NAMALWA (cell line): ENCODE results near the gene SPTLC3.

ENCODE experiments used
- DNase-seq: peaks from one replicate; pipeline ENCODE4 v3.0.0-alpha.2; 2015; ENCODE audit warnings: low spot score

Gene SPTLC3

GRCh38 chr20:13098720-13099355, 90.1 kb downstream of the SPTLC3 start:
- no peak for DNase-seq

DNA sequence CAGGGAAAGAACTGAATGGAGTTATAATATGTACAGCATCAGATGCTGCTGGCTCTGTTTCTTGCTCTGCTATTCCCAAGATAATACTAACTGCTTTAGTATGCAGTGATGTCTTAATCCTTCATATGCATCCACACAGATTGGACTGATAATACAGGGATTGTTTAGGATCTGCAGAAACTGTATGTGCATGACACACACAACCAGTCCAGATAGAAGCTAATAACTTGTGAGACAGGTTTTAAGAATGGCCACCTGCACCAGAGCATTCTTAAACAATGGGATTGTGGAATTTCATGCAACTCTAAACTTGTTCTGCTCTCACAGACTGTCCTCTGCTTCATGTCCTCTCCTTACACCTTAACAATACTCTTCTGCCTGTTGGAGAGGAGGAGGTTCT, 90.9 kb downstream of the SPTLC3 start:
- DNase-seq = no peak

- DNase-seq = no peak
Observed at GRCh38 chr20:13101276-13101675, 92.5 kb downstream of the SPTLC3 start.

DNA sequence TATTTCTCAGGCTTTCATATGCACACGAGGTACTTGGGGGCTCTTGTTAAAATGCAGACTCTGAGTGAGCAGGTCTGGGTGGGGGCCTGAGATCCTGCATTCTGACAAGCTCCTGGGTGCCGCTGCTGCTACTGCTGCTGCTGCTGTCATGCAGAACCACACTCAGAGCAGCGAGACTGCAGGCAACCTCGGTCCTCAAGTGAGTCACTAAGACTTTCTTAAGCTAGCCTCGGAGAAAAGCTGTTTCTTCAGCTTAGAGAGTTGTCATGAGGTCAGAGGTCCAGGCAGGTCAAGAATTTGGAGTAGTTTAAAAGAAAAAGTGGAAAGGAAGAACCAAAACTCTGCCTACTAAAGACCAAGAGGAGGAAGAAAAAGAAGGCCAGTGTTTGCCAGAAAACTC, 92.9 kb downstream of the SPTLC3 start:
- no peak for DNase-seq

GRCh38 chr20:13102237-13102636, 93.5 kb downstream of the SPTLC3 start:
- DNase-seq = no peak

DNA sequence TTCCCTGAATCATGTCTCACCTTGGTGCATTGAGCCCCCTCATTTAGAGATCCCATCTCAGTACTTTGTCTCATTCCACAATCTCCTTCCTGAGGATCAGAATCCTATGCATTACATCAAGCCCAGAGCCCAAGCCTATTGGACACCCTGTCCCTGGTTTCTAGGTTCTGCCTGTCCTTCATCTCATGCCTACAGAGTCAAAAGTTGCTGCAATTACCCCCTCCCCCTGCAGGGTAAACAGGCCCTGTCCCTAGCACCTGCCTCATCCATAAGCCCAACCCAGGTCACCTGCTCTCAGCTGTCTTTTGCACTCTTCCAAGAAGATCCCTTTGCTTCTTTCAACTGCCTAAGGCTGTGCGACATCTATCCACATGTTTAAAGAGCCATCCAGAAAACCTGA, 93.9 kb downstream of the SPTLC3 start:
- no peak for DNase-seq

- no peak for DNase-seq
Observed at GRCh38 chr20:13105039-13105438, 96.3 kb downstream of the SPTLC3 start.

DNA sequence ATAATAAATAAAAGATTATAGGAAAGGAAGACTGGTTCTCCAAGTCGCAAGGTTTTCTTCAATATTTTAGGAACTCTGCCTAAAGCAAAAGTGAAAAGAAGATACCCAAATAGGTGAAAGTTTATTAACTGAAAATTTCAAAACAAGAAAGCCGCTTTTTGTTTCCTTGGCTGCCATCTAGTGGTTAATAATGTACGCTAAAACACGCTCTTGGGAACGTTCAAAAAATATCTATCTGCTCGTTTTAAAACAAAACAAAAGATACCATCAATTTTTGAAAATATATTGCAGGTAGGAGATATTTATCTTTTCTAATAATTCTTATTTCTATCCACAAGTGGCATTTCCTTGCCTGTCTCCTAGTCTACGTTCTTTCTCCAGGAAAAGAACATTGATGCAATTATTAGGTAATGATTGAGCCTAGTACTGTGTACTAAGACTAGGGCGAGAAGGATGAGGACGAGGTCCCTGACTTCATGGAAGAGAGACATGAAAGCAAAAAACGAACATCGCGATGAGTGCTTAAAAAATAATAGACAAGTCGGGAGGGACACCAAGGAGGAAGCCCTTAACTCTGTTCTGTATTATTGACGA, 97.2 kb downstream of the SPTLC3 start:
- peak; percentile 55 for DNase-seq

GRCh38 chr20:13109658-13110057, 100.9 kb downstream of the SPTLC3 start:
- DNase-seq = no peak

- no peak for DNase-seq
Observed at GRCh38 chr20:13110796-13111195, 102.0 kb downstream of the SPTLC3 start.

GRCh38 chr20:13111249-13111911, 102.6 kb downstream of the SPTLC3 start:
- DNase-seq = no peak

GRCh38 chr20:13113731-13114130, 105.0 kb downstream of the SPTLC3 start:
- no peak for DNase-seq

- DNase-seq = no peak
Observed at GRCh38 chr20:13117200-13117599, 108.4 kb downstream of the SPTLC3 start.

DNA sequence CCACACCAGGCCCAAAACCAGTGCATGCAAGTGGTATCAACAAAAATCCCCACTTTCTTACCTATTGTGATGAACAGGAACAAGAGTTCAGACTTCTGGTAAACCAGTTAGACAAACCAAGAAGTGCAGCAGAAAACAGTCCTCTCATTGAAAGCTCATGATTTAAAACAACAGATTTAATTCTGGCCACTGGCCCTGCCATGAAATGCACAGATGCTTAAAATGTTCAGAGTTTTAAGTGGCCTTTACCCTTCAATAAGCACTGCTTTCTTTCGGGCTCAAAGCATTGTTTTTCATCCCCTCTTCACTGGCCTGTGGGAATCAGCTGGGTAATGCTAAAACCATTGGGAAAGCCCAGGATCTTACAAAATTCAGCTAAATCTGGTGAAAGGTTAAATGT, 109.9 kb downstream of the SPTLC3 start:
- DNase-seq = no peak

GRCh38 chr20:13119583-13119982, 110.8 kb downstream of the SPTLC3 start:
- DNase-seq = peak; percentile 76

DNA sequence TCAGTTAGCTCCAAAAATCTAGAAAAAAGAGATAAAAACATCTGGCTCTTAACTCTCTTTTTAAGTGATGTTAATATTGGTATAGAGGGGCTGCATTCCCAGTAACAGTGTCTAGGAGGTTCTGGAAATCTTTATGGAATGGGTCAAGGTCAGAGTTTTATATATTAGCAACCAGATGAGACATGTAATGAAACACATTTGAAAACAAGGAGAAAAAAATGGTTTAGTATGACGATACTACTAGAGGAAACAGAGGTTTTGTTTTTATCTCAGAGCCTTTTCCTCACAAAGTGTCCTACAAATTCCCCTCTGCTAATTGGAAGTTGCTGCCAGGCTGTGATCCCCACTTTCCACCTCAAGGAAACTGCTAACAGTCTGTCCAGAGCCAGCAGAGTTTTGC, 111.7 kb downstream of the SPTLC3 start:
- no peak for DNase-seq

GRCh38 chr20:13121840-13122515, 113.2 kb downstream of the SPTLC3 start:
- DNase-seq = no peak

DNA sequence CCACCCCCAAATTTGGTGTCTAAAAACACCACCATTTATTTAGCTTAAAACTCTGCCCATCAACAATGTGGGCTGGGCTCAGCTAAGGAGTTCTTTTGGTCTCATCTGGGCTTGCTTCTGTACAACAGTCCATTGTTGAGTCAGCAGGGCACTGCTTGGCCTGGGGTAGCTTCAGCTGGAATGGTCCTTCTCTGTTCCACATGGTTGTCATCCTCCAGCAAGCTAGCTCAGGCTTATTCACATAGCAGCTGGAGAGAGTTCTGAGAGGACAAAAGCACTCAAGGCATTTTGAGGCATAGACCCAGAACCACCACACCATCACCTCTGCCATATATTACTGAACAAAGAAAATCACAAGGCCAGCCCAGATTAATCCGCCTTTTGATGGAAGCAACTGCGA, 116.7 kb downstream of the SPTLC3 start:
- DNase-seq = no peak

GRCh38 chr20:13128173-13128572, 119.4 kb downstream of the SPTLC3 start:
- DNase-seq = no peak

- DNase-seq = no peak
Observed at GRCh38 chr20:13130061-13130706, 121.4 kb downstream of the SPTLC3 start.

- no peak for DNase-seq
Observed at GRCh38 chr20:13130707-13131103, 121.9 kb downstream of the SPTLC3 start.

DNA sequence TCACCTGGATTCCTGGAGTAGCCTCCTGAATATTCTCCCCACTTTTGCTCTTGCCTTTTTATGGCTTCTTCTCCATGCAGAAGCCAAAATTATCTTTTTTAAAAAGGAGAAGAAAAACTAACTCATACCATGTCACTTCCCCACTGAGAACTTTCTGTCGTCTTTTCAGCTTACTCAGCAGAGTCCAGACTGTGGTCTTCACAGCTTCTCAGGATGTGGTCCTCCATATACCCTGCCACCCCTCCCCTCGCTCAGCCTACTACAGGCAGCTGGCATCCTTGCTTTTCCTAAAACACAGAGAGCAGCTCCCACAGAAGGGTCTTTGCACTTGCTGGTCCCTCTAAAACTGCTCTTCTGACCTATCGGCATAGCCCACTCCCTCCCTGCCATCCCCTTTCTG, 122.9 kb downstream of the SPTLC3 start:
- no peak for DNase-seq
